ENCODE data around the gene TAF3. TPM values are rescaled to one million over a fixed set of nuclear protein-coding genes. Genes with fewer than 3 reads are reported as not detected.

TAF3 gene
- total RNA-seq, 2 donors from 2014 or later: 15.6 to 20.0 TPM

DNA sequence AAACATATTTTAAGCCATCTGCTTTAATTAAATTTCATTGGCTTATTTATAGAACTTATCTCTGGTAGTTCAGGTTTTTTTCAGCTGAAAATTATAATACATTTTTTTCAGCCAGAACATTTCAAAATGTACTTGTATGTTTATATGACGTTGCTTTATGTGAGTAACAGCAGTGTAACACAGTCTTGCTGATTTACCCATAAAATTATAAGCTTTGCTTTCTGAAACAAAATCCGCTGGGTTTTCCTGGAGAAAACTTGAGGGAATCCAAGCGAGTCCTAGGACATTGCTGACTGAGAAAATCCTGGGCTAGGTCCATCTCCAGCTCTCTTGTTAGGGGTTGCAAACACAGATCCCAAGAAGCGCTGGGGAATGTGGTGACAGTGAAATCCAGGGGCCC, 124.0 kb downstream of the TAF3 start:
- H3K9me3 Mint-ChIP-seq: no peaks in the 10 kb centered on the region
- no peak overlapping the region for H3K4me3 Mint-ChIP-seq
- DNase-seq (ENCODE audit: low spot score): no peak
- peaks cover 8% of the 10 kb centered on the region for H3K36me3 Mint-ChIP-seq
- H3K4me1 Mint-ChIP-seq (ENCODE audit: low read depth in 2 of 2): peaks cover 41 to 46% of the 10 kb centered on the region in 2 donors
- H3K27ac Mint-ChIP-seq: no peak overlapping the region
- no peaks in the 10 kb centered on the region for H3K27me3 Mint-ChIP-seq
- ATAC-seq: no peak

DNA sequence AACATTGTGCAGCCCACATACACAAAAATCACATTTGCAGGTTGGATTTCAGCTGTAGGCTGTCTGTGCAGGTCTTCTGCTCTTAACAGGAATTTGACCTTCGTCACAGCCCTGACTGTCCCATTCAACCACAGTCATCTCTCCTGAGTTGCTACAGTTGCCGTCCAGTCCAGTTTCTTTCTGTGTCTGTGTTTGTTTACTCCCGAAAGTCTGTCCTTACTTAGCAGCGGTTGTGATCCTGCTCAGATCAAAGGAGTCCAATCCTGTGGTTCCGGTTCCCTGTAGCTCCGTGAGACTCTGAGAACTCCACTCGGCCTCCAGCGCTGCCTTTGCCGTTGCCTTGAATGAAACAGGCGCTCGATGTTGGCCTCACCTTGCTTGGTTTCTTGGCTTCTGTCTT, 124.6 kb downstream of the TAF3 start:
- Mint-ChIP-seq H3K27ac (no peak overlapping the region), H3K4me3 (no peak overlapping the region), H3K4me1 (ENCODE audit: low read depth in 2 of 2) (peaks cover 46 to 47% of the 10 kb centered on the region in 2 donors), H3K36me3 (peaks cover 8% of the 10 kb centered on the region), H3K9me3 (no peaks in the 10 kb centered on the region), H3K27me3 (no peaks in the 10 kb centered on the region)
- DNase-seq (ENCODE audit: low spot score) (no peak), ATAC-seq (no peak)

DNA sequence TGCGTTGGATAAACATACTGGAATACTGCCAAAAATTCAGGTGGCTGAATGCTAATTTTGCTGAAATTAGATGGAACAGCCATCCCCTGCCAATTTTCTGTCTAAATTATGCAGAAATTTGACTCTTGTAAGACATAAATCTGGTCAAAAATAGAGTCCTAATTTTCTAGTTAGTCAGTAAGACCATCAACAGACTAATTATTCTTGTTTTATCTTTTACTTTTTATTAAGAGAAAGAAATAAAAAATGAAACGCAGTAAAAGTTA, 125.8 kb downstream of the TAF3 start:
- no peak for DNase-seq (ENCODE audit: low spot score)
- H3K9me3 Mint-ChIP-seq: no peaks in the 10 kb centered on the region
- H3K4me3 Mint-ChIP-seq: no peak overlapping the region
- ATAC-seq: no peak
- H3K27me3 Mint-ChIP-seq: no peaks in the 10 kb centered on the region
- H3K36me3 Mint-ChIP-seq: no peaks in the 10 kb centered on the region
- no peak overlapping the region for H3K27ac Mint-ChIP-seq
- peaks cover 39 to 43% of the 10 kb centered on the region in 2 donors for H3K4me1 Mint-ChIP-seq (ENCODE audit: low read depth in 2 of 2)

DNA sequence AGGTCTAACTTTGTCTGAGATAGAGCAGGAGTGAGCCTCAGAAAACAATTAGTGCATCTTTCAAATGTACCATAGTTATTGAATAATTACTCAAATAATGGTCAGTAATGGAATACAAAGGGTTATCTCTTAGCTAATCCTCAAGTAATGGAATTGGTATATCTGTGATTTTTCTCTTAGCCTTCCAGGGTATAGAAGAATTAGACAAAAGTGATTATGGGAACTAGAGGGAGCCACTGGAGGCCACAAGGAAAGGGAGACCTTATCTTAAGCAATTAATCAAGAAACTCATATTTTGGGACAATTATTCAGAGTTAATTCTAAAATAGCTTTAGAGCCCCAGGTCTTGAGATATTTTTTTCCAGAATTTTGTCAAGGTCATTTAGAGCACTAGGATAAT, 126.2 kb downstream of the TAF3 start:
- no peaks in the 10 kb centered on the region for H3K36me3 Mint-ChIP-seq
- no peaks in the 10 kb centered on the region for H3K27me3 Mint-ChIP-seq
- DNase-seq (ENCODE audit: low spot score) (no peak), ATAC-seq (no peak)
- H3K4me1 Mint-ChIP-seq (ENCODE audit: low read depth in 2 of 2): peaks cover 39 to 42% of the 10 kb centered on the region in 2 donors
- no peak overlapping the region for H3K4me3 Mint-ChIP-seq
- H3K9me3 Mint-ChIP-seq: no peaks in the 10 kb centered on the region
- H3K27ac Mint-ChIP-seq: no peak overlapping the region

DNA sequence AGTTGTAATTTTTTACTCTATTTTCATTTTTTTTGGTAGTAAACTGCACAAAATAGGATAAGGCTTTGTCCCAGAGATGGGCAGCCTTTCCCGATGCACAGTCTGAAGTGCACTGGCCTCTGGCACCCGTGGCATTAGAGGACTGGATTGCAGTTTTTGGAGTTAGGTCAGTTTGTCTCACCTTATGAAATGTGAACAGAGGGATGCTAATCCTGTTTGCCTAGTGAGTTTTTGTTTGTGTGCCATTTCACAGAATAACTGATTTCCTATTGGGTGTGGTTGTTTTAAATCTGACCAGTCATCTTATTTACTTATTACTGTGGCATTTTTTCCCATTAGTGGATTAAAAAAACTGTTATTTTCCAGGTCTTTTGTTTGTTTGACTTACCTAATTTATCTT, 126.7 kb downstream of the TAF3 start:
- no peaks in the 10 kb centered on the region for H3K27me3 Mint-ChIP-seq
- DNase-seq (ENCODE audit: low spot score): no peak
- no peaks in the 10 kb centered on the region for H3K9me3 Mint-ChIP-seq
- no peak overlapping the region for H3K4me3 Mint-ChIP-seq
- H3K27ac Mint-ChIP-seq: no peak overlapping the region
- ATAC-seq: no peak
- no peaks in the 10 kb centered on the region for H3K36me3 Mint-ChIP-seq
- peaks cover 39% of the 10 kb centered on the region in 2 donors for H3K4me1 Mint-ChIP-seq (ENCODE audit: low read depth in 2 of 2)

DNA sequence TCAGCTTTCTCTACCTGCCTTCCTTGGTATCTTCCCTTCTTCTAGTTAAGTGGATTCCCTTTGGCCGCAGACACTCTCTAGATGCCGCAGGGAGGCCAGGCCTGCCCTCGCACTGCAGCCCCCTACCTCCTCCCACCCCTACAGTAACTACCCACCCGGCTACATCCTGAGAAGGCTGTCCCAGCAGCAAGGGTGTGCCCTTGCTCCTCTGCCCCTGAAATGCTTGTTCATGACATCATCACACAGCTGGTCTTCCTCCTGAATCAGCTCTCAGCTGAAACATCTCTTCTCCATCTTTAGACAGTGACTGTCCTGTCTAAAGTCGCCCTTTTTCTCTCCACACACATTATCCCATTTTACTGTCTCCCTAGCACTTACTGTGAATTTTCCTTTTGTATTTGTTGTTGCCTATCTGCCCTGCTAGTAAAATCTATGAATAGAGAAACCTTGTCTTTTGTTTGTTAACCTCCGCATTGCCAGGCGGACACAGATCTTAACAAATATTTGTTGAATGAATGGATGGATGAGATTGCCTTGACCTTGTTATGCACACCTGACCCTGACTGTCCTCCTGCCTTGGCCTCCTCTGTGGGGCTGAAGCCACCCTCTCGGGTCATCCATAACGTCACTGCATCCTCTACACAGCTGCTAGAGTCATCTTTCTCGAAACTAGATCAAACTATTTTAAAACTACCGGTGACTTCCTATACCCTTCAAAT, 127.3 kb downstream of the TAF3 start:
- no peaks in the 10 kb centered on the region for H3K9me3 Mint-ChIP-seq
- H3K4me1 Mint-ChIP-seq (ENCODE audit: low read depth in 2 of 2): peaks cover 39 to 40% of the 10 kb centered on the region in 2 donors
- no peak overlapping the region for H3K4me3 Mint-ChIP-seq
- ATAC-seq (no peak), DNase-seq (ENCODE audit: low spot score) (no peak)
- H3K27me3 Mint-ChIP-seq: no peaks in the 10 kb centered on the region
- H3K27ac Mint-ChIP-seq: peak overlapping the region in 1 of 2 donors; percentile 7
- H3K36me3 Mint-ChIP-seq: no peaks in the 10 kb centered on the region

DNA sequence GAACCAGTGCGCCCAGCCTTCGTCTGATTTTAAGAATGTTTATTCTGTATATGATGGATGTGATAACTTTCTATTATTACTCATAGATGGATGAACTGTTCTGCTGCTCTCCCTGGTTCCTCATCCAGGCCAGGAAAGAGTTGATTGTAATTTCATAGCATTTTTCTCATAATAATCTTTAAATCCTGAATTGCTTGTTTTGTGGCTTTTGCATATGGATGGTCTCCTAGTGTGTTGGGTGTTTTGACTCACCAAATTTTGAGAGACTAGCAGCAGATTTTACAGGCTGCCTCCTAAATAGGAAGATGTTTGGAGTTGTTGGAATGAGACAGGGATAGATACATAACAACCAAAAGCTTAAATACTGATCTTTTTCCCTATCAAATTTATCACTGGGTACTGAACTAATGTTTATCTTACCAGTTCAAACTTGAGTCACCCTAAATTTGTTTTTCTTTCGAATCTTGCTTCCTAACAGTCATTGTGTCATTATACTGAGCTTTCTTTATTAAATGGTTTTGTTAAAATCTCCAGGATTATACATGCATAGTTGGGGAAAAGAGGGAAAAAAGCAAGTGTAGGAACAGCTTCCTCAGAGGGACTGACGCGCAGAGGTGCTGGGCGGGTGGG, 130.2 kb downstream of the TAF3 start:
- Mint-ChIP-seq H3K4me3 (no peak overlapping the region), H3K27me3 (no peaks in the 10 kb centered on the region), H3K36me3 (no peaks in the 10 kb centered on the region), H3K27ac (no peak overlapping the region), H3K4me1 (ENCODE audit: low read depth in 2 of 2) (peaks cover 37 to 40% of the 10 kb centered on the region in 2 donors), H3K9me3 (no peaks in the 10 kb centered on the region)
- DNase-seq (ENCODE audit: low spot score) (no peak), ATAC-seq (no peak)

DNA sequence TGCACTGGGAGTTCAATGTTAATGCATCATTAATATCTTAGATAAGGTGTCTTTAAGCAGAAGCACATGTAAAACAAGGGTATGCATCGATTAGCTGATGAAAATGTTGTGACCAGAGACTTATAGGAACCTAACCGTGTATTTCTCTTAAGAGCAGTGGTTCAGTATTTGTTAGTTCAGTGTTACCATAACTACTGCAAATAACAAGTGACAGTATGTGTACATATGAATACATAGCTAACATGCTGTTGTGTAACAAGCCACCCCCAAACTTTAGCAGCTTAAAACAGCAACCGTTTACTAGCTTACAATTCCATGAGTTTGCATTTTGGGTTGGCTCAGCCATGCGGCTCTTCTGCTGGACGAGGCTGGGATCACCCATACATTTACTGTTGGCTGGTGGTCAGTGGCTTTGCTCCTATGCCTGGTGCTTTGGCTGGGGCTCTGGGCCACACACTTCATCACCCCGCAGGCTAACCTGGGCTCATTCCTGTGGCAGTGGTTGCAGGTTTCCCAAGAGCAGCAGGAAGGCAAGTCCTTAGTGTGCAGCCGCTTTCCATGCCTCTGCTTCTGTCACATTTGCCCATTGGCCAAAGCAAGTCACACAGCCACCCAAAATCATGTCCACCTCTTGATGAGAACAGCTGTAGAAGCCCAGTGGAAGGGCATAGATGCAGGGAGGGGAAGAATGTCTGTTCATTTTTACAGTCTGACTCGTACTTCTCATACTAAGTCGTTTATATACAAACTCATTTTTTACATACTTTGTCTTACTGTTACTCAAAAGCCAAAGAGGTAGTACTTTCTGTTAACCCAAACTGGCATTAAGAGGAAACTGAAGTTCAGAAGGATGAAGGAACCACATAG, 132.9 kb downstream of the TAF3 start:
- H3K9me3 Mint-ChIP-seq: no peaks in the 10 kb centered on the region
- H3K27ac Mint-ChIP-seq: no peak overlapping the region
- H3K27me3 Mint-ChIP-seq: no peaks in the 10 kb centered on the region
- H3K36me3 Mint-ChIP-seq: no peaks in the 10 kb centered on the region
- no peak for ATAC-seq
- H3K4me1 Mint-ChIP-seq (ENCODE audit: low read depth in 2 of 2): peaks cover 28 to 30% of the 10 kb centered on the region in 2 donors
- DNase-seq (ENCODE audit: low spot score): no peak
- no peak overlapping the region for H3K4me3 Mint-ChIP-seq

DNA sequence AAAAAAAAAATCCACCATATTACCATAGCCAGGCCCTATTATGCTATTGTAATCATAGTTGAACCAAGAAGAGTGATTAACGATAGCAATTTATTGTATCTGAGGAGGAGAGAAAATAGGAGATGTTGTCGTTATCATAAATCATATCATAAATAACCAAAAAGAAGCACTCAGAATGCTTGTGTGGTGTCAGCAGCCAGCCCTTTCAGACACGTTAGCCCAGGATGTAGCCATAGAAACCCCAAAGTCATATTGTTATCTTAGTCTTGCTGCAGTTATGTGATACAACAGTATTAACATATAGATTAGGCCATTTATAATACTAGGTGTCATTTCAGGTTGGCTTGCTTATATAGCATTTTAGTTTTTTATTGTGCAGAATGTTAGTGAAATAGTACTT, 134.0 kb downstream of the TAF3 start:
- Mint-ChIP-seq H3K27me3 (no peaks in the 10 kb centered on the region), H3K27ac (no peak overlapping the region), H3K4me1 (ENCODE audit: low read depth in 2 of 2) (peaks cover 23 to 34% of the 10 kb centered on the region in 2 donors), H3K36me3 (no peaks in the 10 kb centered on the region), H3K9me3 (no peaks in the 10 kb centered on the region), H3K4me3 (no peak overlapping the region)
- no peak for ATAC-seq
- no peak for DNase-seq (ENCODE audit: low spot score)

DNA sequence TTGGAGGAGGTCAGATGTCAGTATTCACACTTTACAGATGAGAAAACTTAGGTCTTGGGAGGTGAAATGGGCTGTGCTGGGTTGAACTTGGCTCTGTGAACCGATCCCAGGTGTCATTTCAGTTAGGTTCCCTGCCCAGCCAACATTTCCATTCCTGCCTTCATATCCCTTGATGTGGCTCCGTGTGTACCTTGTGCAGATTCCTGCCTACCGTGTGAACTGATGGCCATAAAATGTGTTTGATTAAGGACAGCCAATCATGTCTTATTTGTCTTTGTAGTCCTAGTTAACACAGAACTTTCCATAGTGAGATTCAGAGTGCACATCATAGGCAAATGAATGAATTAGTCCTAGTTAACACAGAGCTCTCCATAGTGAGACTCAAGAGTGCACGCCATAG, 135.1 kb downstream of the TAF3 start:
- ATAC-seq: no peak
- no peaks in the 10 kb centered on the region for H3K27me3 Mint-ChIP-seq
- no peak overlapping the region for H3K4me3 Mint-ChIP-seq
- no peak for DNase-seq (ENCODE audit: low spot score)
- H3K4me1 Mint-ChIP-seq (ENCODE audit: low read depth in 2 of 2): peaks cover 17 to 30% of the 10 kb centered on the region in 2 donors
- H3K36me3 Mint-ChIP-seq: no peaks in the 10 kb centered on the region
- H3K9me3 Mint-ChIP-seq: no peaks in the 10 kb centered on the region
- no peak overlapping the region for H3K27ac Mint-ChIP-seq

DNA sequence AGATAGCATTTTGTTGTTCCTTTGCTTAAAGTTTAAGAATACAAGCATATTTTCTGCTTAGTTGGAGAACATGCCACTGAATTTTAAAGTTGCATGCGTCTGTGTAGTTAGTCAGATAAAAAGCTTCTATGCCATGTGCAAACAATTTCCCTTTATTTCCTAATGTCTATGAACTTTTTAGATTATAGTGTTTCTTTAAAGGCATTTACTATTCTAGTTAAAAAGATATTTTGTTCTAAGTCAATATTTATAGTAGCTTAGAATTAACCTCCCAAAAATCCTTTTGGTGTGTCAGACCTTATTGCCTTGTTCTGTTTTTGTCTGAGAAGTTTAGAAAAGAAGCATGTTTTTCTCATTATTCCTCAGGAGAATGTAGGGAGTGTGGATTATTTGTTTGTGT, 137.1 kb downstream of the TAF3 start:
- H3K27ac Mint-ChIP-seq: no peak overlapping the region
- DNase-seq (ENCODE audit: low spot score): no peak
- H3K36me3 Mint-ChIP-seq: no peaks in the 10 kb centered on the region
- H3K4me1 Mint-ChIP-seq (ENCODE audit: low read depth in 2 of 2): peaks cover 17 to 24% of the 10 kb centered on the region in 2 donors
- H3K27me3 Mint-ChIP-seq: no peaks in the 10 kb centered on the region
- no peak overlapping the region for H3K4me3 Mint-ChIP-seq
- no peaks in the 10 kb centered on the region for H3K9me3 Mint-ChIP-seq
- ATAC-seq: no peak

DNA sequence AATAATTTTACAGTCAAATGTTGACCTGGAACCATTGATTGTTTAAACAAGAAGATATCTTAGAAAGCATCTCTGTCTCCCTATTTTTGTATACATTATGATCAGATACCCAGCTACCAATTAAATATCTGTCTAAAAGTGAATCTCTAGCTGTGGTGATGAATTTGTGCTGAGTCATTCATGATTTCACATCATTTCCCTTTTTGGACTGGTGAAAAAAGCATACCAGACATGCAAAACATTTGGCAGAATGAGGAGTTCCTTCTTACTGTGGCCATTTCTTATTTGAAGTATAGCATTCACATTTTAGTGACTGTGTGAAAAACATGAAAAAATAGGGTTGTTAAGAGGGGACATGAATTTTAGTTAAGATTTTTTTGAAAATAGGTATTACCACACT, 138.2 kb downstream of the TAF3 start:
- Mint-ChIP-seq H3K27me3 (no peaks in the 10 kb centered on the region), H3K9me3 (no peaks in the 10 kb centered on the region), H3K36me3 (no peaks in the 10 kb centered on the region), H3K4me3 (no peak overlapping the region), H3K4me1 (ENCODE audit: low read depth in 2 of 2) (peaks cover 14 to 18% of the 10 kb centered on the region in 2 donors), H3K27ac (peak overlapping the region in 1 of 2 donors; percentile 74)
- no peak for DNase-seq (ENCODE audit: low spot score)
- peak in 1 of 2 donors; percentile 62 for ATAC-seq

DNA sequence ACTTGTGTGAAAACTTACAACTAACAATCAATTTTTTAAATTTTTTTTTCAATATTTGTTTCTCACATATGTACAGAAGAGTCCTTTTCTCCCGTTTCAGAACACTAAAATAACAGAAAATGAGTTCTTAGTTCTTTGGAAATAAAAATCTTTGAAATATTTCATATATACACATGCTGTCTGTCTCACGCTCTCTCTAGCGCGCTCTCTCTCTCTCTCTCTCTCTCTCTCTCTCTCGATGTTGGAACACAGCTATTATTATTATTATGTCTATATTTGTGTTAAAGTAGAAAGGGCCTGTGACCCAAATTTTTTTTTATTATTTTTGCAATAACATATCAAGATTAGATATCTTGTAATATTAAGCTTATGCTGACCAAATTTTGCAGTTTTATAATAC, 139.3 kb downstream of the TAF3 start:
- Mint-ChIP-seq H3K27me3 (no peaks in the 10 kb centered on the region), H3K36me3 (no peaks in the 10 kb centered on the region), H3K27ac (no peak overlapping the region), H3K4me3 (no peak overlapping the region), H3K9me3 (no peaks in the 10 kb centered on the region), H3K4me1 (ENCODE audit: low read depth in 2 of 2) (peaks cover 5 to 15% of the 10 kb centered on the region in 2 donors)
- DNase-seq (ENCODE audit: low spot score) (no peak), ATAC-seq (no peak)

DNA sequence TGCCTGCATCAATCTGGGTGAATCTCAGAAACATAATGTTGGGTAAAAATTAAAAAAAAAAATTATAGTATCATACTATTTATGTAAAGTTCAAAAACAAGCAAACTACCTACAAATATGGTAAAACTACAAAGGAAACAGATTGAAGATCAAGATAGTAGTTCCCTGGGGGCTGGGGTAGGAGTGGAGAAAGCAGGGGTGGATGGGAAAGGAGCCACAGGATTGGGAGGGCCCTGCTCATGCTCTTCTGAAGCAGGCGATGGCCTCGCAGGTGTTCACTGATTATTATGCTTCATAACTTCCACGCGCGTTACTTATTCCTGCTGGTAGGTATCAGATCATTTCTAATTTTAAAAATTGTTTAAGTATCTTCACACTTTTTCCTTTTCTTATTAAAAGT, 140.1 kb downstream of the TAF3 start:
- Mint-ChIP-seq H3K36me3 (no peaks in the 10 kb centered on the region), H3K27ac (no peak overlapping the region), H3K27me3 (no peaks in the 10 kb centered on the region), H3K9me3 (no peaks in the 10 kb centered on the region), H3K4me3 (no peak overlapping the region), H3K4me1 (ENCODE audit: low read depth in 2 of 2) (peaks cover 5 to 9% of the 10 kb centered on the region in 2 donors)
- no peak for ATAC-seq
- no peak for DNase-seq (ENCODE audit: low spot score)

Measured in natural killer cell treated with Interleukin-12 subunit alpha and Interleukin-12 subunit beta and Interleukin-15 and Interleukin-18, amount 100 ng/mL, for 72 hours (primary cell).